ENCODE data around the gene KCTD16. TPM values are rescaled to one million over a fixed set of nuclear protein-coding genes. Genes with fewer than 3 reads are reported as not detected.

KCTD16 gene
- total and polyA plus RNA-seq, 5 donors from 2014 or later: 0.44 TPM; not detected in 4

DNA sequence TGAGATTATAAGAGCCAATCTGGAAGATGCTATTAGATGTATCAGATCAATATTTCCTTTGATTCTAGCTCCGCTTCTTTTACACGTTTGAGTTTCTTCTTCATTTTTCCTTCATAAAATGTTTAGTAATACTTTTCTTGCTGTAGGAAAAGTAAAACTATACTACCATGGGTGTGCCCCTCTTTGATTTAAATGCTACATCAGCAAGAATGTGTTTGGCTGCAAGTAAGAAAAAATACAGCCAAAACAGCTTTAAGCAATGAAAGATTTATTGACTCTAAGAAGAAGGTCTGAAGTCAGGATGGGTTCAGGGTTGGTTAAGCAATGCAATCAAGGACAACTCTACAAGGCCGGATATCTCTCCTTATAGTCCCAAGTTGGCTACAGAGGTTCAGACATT is 126.4 kb downstream of the KCTD16 start:
- Histone ChIP-seq H3K27ac (ENCODE audit: insufficient read depth, low read length, poor library complexity, severe bottlenecking) (no peak overlapping the region), H3K4me1 (ENCODE audit: control insufficient read depth, insufficient read depth, low read length, poor library complexity, severe bottlenecking) (no peaks in the 10 kb centered on the region), H3K9me3 (ENCODE audit: control insufficient read depth in 2 of 2, low read length in 2 of 2) (no peaks in the 10 kb centered on the region), H3K27me3 (ENCODE audit: control insufficient read depth, insufficient read depth, low read length) (no peaks in the 10 kb centered on the region), H3K4me3 (ENCODE audit: low read depth, low read length) (no peak overlapping the region), H3K36me3 (ENCODE audit: control insufficient read depth, insufficient read depth, low read length) (no peaks in the 10 kb centered on the region)
- no peak overlapping the region for H3K27ac Mint-ChIP-seq
- ATAC-seq (ENCODE audit: low read depth in 2 of 2) (no peak), DNase-seq (no peak)
- no peaks in the 10 kb centered on the region for H3K4me1 Mint-ChIP-seq
- peaks cover 0 to 3% (median 0%) of the 10 kb centered on the region in 7 donors for H3K9me3 Mint-ChIP-seq
- no peaks in the 10 kb centered on the region for H3K27me3 Mint-ChIP-seq
- H3K4me3 Mint-ChIP-seq: no peak overlapping the region
- H3K36me3 Mint-ChIP-seq: no peaks in the 10 kb centered on the region

DNA sequence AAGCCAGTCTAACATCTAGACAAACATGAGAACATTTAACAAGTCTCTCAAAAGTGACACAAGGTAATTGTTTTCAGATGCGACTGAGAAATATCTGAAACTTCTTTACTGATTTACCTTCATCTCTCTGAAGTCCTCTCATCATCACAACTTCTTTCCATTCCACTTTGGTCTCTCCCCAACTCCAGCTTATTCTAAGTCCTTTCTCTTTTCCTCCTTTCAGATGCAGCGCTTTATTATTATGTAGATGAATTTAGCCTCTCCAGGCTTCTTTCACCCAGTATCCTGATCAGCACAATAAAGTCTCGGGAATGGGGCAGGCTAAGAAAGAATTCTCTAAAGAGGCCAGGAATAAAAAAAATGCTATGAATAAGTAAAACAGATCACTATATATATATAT is 128.0 kb downstream of the KCTD16 start:
- no peaks in the 10 kb centered on the region for H3K4me1 ChIP-seq (ENCODE audit: control insufficient read depth, insufficient read depth, low read length, poor library complexity, severe bottlenecking)
- H3K9me3 Mint-ChIP-seq: peaks cover 0 to 1% (median 0%) of the 10 kb centered on the region in 7 donors
- H3K27ac Mint-ChIP-seq: no peak overlapping the region
- DNase-seq (no peak), ATAC-seq (ENCODE audit: low read depth in 2 of 2) (no peak)
- no peaks in the 10 kb centered on the region for H3K9me3 ChIP-seq (ENCODE audit: control insufficient read depth in 2 of 2, low read length in 2 of 2)
- no peaks in the 10 kb centered on the region for H3K36me3 Mint-ChIP-seq
- H3K27me3 ChIP-seq (ENCODE audit: control insufficient read depth, insufficient read depth, low read length): no peaks in the 10 kb centered on the region
- no peaks in the 10 kb centered on the region for H3K4me1 Mint-ChIP-seq
- H3K27ac ChIP-seq (ENCODE audit: insufficient read depth, low read length, poor library complexity, severe bottlenecking): no peak overlapping the region
- H3K27me3 Mint-ChIP-seq: no peaks in the 10 kb centered on the region
- H3K4me3 ChIP-seq (ENCODE audit: low read depth, low read length): no peak overlapping the region
- H3K4me3 Mint-ChIP-seq: no peak overlapping the region
- H3K36me3 ChIP-seq (ENCODE audit: control insufficient read depth, insufficient read depth, low read length): no peaks in the 10 kb centered on the region

DNA sequence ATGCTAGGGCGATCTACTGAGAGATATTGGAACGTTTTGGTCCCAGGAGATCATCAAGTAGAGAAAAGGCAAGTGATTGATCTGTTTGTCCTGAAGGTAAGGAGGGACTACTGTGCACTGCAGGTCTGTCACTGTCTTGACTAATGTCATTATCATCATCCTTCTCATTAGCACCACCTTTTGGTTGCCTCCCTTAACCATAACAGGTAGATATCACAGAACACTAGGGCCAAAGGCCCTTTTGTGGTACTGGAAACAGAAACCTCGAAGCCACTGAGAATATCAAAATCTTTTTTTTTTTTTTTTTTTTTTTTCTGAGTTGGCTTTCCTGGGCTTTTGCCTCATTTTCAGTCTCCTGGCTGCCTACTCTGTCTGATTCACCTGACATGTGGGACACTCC is 134.0 kb downstream of the KCTD16 start:
- Mint-ChIP-seq H3K27me3 (no peaks in the 10 kb centered on the region), H3K4me3 (no peak overlapping the region), H3K27ac (no peak overlapping the region), H3K4me1 (no peaks in the 10 kb centered on the region), H3K9me3 (peaks cover 0 to 3% (median 0%) of the 10 kb centered on the region in 7 donors), H3K36me3 (no peaks in the 10 kb centered on the region)
- Histone ChIP-seq H3K27me3 (ENCODE audit: control insufficient read depth, insufficient read depth, low read length) (no peaks in the 10 kb centered on the region), H3K4me3 (ENCODE audit: low read depth, low read length) (no peak overlapping the region), H3K4me1 (ENCODE audit: control insufficient read depth, insufficient read depth, low read length, poor library complexity, severe bottlenecking) (no peaks in the 10 kb centered on the region), H3K9me3 (ENCODE audit: control insufficient read depth in 2 of 2, low read length in 2 of 2) (no peaks in the 10 kb centered on the region), H3K36me3 (ENCODE audit: control insufficient read depth, insufficient read depth, low read length) (no peaks in the 10 kb centered on the region), H3K27ac (ENCODE audit: insufficient read depth, low read length, poor library complexity, severe bottlenecking) (no peak overlapping the region)
- no peak for DNase-seq
- ATAC-seq (ENCODE audit: low read depth in 2 of 2): no peak

DNA sequence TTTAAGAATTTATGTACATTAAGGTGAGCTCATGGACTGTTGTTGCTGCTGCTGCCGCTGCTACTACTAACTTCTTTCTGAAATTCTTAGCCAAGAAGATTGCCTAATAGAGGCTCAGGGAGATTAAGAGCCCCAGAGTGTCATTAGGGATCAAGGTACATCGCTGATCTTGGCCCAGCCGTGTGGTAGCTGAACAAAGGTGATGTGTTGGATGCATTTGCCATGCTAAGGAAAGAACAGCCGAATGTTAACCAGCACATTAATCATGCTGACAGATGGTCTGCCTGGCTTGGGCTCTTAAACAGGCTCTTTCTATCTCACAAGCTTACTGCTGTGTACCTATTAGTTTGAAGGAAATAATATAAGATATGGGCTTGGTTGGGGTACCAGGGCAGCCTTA is 137.1 kb downstream of the KCTD16 start:
- DNase-seq: no peak
- no peak overlapping the region for H3K27ac ChIP-seq (ENCODE audit: insufficient read depth, low read length, poor library complexity, severe bottlenecking)
- Mint-ChIP-seq H3K9me3 (peaks cover 0 to 3% (median 0%) of the 10 kb centered on the region in 7 donors), H3K27ac (no peak overlapping the region), H3K4me1 (no peaks in the 10 kb centered on the region), H3K36me3 (no peaks in the 10 kb centered on the region), H3K4me3 (no peak overlapping the region), H3K27me3 (no peaks in the 10 kb centered on the region)
- no peaks in the 10 kb centered on the region for H3K36me3 ChIP-seq (ENCODE audit: control insufficient read depth, insufficient read depth, low read length)
- no peak for ATAC-seq (ENCODE audit: low read depth in 2 of 2)
- H3K4me3 ChIP-seq (ENCODE audit: low read depth, low read length): no peak overlapping the region
- no peaks in the 10 kb centered on the region for H3K27me3 ChIP-seq (ENCODE audit: control insufficient read depth, insufficient read depth, low read length)
- no peaks in the 10 kb centered on the region for H3K9me3 ChIP-seq (ENCODE audit: control insufficient read depth in 2 of 2, low read length in 2 of 2)
- no peaks in the 10 kb centered on the region for H3K4me1 ChIP-seq (ENCODE audit: control insufficient read depth, insufficient read depth, low read length, poor library complexity, severe bottlenecking)

DNA sequence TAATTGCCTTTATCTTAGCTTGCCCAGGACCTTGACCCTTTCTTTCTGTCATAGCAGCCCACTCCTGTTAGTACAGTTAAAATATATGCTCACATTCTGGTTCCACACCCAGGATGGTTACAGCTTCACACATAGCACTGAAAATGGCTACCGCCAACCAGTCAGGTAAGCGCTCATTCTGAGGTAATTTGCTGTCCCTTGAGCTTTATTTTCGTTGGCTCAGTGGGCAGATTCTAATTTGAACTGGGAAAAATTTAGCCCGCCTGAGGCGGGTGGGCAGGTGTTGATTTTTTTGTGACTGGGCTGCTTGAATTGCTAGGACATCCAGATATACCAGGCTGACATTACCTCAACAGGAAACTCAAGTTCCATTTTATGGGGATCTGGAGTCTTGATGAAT is 137.5 kb downstream of the KCTD16 start:
- H3K9me3 Mint-ChIP-seq: peaks cover 0 to 3% (median 0%) of the 10 kb centered on the region in 7 donors
- no peak overlapping the region for H3K4me3 ChIP-seq (ENCODE audit: low read depth, low read length)
- no peak overlapping the region for H3K27ac ChIP-seq (ENCODE audit: insufficient read depth, low read length, poor library complexity, severe bottlenecking)
- H3K4me1 ChIP-seq (ENCODE audit: control insufficient read depth, insufficient read depth, low read length, poor library complexity, severe bottlenecking): no peaks in the 10 kb centered on the region
- no peaks in the 10 kb centered on the region for H3K4me1 Mint-ChIP-seq
- H3K27me3 Mint-ChIP-seq: no peaks in the 10 kb centered on the region
- H3K27me3 ChIP-seq (ENCODE audit: control insufficient read depth, insufficient read depth, low read length): no peaks in the 10 kb centered on the region
- H3K36me3 Mint-ChIP-seq: no peaks in the 10 kb centered on the region
- H3K36me3 ChIP-seq (ENCODE audit: control insufficient read depth, insufficient read depth, low read length): no peaks in the 10 kb centered on the region
- H3K9me3 ChIP-seq (ENCODE audit: control insufficient read depth in 2 of 2, low read length in 2 of 2): no peaks in the 10 kb centered on the region
- no peak overlapping the region for H3K4me3 Mint-ChIP-seq
- ATAC-seq (ENCODE audit: low read depth in 2 of 2) (no peak), DNase-seq (no peak)
- no peak overlapping the region for H3K27ac Mint-ChIP-seq

DNA sequence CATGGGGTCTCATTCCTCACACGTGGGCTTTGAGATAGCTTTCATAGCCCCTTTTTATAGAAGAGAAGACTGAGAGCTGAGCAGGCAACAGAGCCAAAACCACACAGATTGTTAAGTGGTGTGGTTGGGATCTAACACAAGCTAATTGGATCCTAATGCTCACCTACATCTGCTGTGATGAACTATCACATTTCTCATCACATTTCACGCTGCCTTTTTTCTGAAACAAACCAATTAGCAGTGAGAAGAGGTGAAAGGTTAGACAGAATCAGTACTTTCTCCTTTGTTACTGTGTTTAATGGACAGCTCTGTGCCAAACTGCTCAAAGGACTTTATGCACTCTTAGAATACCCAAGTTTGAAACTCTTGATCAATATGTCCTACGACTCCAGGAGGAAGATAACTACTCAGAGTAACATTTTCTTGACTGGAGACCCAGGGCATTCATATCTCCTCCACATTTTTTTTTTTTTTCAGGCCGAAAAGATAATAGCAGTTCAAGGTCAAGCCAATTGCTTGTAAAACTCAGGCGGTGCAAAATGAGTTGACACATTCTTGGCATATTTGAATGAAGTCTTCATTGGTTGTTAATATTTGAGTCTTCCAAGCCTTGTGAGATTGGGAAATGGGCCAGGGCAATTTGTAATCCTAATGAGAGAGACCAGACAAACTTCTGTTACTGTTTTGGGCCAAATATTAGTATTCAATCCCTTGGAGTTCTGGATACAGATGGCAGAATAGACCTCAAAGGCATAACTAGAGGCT is 138.4 kb downstream of the KCTD16 start:
- Histone ChIP-seq H3K9me3 (ENCODE audit: control insufficient read depth in 2 of 2, low read length in 2 of 2) (no peaks in the 10 kb centered on the region), H3K27me3 (ENCODE audit: control insufficient read depth, insufficient read depth, low read length) (no peaks in the 10 kb centered on the region), H3K27ac (ENCODE audit: insufficient read depth, low read length, poor library complexity, severe bottlenecking) (no peak overlapping the region), H3K4me3 (ENCODE audit: low read depth, low read length) (no peak overlapping the region), H3K36me3 (ENCODE audit: control insufficient read depth, insufficient read depth, low read length) (no peaks in the 10 kb centered on the region), H3K4me1 (ENCODE audit: control insufficient read depth, insufficient read depth, low read length, poor library complexity, severe bottlenecking) (no peaks in the 10 kb centered on the region)
- no peaks in the 10 kb centered on the region for H3K36me3 Mint-ChIP-seq
- ATAC-seq (ENCODE audit: low read depth in 2 of 2) (no peak), DNase-seq (no peak)
- no peaks in the 10 kb centered on the region for H3K27me3 Mint-ChIP-seq
- no peak overlapping the region for H3K4me3 Mint-ChIP-seq
- peaks cover 0 to 1% (median 0%) of the 10 kb centered on the region in 7 donors for H3K9me3 Mint-ChIP-seq
- H3K4me1 Mint-ChIP-seq: no peaks in the 10 kb centered on the region
- no peak overlapping the region for H3K27ac Mint-ChIP-seq

DNA sequence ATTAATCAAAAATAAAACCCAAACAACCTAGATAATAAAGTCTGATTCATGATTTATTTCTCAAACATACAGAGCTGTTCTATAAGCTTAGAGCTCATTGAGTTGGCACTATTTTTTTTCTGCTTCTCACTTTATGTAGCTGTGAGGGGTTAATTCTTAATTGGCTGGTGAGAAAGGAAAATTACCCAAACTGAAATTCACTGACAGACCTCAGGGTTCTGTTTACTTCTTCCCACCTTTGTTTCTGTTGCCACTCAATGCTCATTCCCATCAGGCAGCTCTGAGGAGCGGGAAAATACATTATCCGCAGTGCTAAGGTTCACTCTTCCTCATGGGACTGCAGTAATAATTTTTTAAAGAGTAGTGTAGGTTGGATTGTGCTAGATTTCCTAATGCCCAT is 139.9 kb downstream of the KCTD16 start:
- ATAC-seq (ENCODE audit: low read depth in 2 of 2) (no peak), DNase-seq (no peak)
- Mint-ChIP-seq H3K36me3 (no peaks in the 10 kb centered on the region), H3K27ac (no peak overlapping the region), H3K4me1 (no peaks in the 10 kb centered on the region), H3K9me3 (peaks cover 0 to 1% (median 0%) of the 10 kb centered on the region in 7 donors), H3K27me3 (no peaks in the 10 kb centered on the region), H3K4me3 (no peak overlapping the region)
- H3K36me3 ChIP-seq (ENCODE audit: control insufficient read depth, insufficient read depth, low read length): no peaks in the 10 kb centered on the region
- no peaks in the 10 kb centered on the region for H3K4me1 ChIP-seq (ENCODE audit: control insufficient read depth, insufficient read depth, low read length, poor library complexity, severe bottlenecking)
- no peaks in the 10 kb centered on the region for H3K9me3 ChIP-seq (ENCODE audit: control insufficient read depth in 2 of 2, low read length in 2 of 2)
- no peaks in the 10 kb centered on the region for H3K27me3 ChIP-seq (ENCODE audit: control insufficient read depth, insufficient read depth, low read length)
- no peak overlapping the region for H3K4me3 ChIP-seq (ENCODE audit: low read depth, low read length)
- H3K27ac ChIP-seq (ENCODE audit: insufficient read depth, low read length, poor library complexity, severe bottlenecking): no peak overlapping the region

DNA sequence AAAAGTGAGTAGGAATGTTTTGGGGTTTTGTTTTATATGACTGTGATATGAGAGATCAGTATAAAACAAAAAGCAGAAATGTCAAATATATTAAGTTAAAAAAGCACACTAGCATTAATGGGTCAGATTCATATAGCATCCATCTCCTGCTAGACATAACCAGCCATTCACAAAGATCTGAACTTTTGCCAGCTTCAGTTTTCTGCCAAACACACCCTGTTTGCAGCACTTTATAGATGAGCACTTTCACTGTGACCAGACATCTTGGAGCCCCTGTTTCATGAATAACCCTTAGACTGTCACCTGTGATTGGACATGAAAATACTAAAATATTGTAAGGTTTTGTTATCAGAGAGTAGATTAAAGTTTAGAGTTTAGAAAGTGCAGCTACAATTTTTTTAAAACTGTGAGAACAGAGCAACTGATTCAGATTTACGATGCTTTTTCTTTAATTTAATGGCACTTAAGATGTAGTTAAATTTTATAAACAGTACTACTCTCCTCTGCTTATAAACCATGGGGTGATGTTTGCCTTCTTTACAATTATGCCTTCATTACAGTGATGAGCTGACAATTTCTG is 142.6 kb downstream of the KCTD16 start:
- no peaks in the 10 kb centered on the region for H3K36me3 ChIP-seq (ENCODE audit: control insufficient read depth, insufficient read depth, low read length)
- Mint-ChIP-seq H3K4me3 (no peak overlapping the region), H3K27me3 (no peaks in the 10 kb centered on the region), H3K4me1 (no peaks in the 10 kb centered on the region), H3K36me3 (no peaks in the 10 kb centered on the region), H3K9me3 (peaks cover 0 to 2% (median 0%) of the 10 kb centered on the region in 7 donors), H3K27ac (no peak overlapping the region)
- no peak for DNase-seq
- no peaks in the 10 kb centered on the region for H3K9me3 ChIP-seq (ENCODE audit: control insufficient read depth in 2 of 2, low read length in 2 of 2)
- no peaks in the 10 kb centered on the region for H3K27me3 ChIP-seq (ENCODE audit: control insufficient read depth, insufficient read depth, low read length)
- no peak overlapping the region for H3K4me3 ChIP-seq (ENCODE audit: low read depth, low read length)
- H3K4me1 ChIP-seq (ENCODE audit: control insufficient read depth, insufficient read depth, low read length, poor library complexity, severe bottlenecking): no peaks in the 10 kb centered on the region
- ATAC-seq (ENCODE audit: low read depth in 2 of 2): no peak
- no peak overlapping the region for H3K27ac ChIP-seq (ENCODE audit: insufficient read depth, low read length, poor library complexity, severe bottlenecking)
